Peyer's patch (tissue), 4 donors: ENCODE data around the gene POU6F2. TPM values are rescaled to one million over a fixed set of nuclear protein-coding genes. Genes with fewer than 3 reads are reported as not detected.

ENCODE experiments used
- DNase-seq, 3 donors: peaks; one replicate each; pipeline ENCODE4 v3.0.0-alpha.2; 2017 to 2019
- H3K27ac ChIP-seq, 4 donors: fragments of 200-600 bp; sonication (generic); one replicate each; pipeline ENCODE4 v1.5.1; 2016 to 2019
- H3K27me3 ChIP-seq, 2 donors: fragments of 200-600 bp; sonication (generic); one replicate each; pipeline ENCODE4 v1.5.1; 2019
- H3K36me3 ChIP-seq, 3 donors: fragments of 200-600 bp; sonication (generic); one replicate each; pipeline ENCODE4 v1.5.1; 2016 to 2019
- H3K4me1 ChIP-seq, 4 donors: fragments of 200-600 bp; sonication (generic); one replicate each; pipeline ENCODE4 v1.5.1; 2016 to 2019
- H3K4me3 ChIP-seq, 4 donors: fragments of 200-600 bp; sonication (generic); 1 replicate in 3 of 4; 2 replicates in 1 of 4; pipeline ENCODE4 v1.5.1; 2016 to 2019; ENCODE audit warnings: mild to moderate bottlenecking in 1 of 4
- H3K9me3 ChIP-seq, 4 donors: fragments of 200-600 bp; sonication (generic); one replicate each; pipeline ENCODE4 v1.5.1; 2016 to 2019; ENCODE audit warnings: mild to moderate bottlenecking in 1 of 4
- CTCF ChIP-seq, 6 experiments: fragments of 450-650 bp in 4 of 6; fragments of 200-600 bp in 2 of 6; sonication (generic) in 1 of 6; IDR thresholded peaks; one replicate each; pipeline ENCODE4 v1.5.1; 2017 to 2019; ENCODE audit warnings: antibody characterized with exemption in 6 of 6, mild to moderate bottlenecking in 3 of 6, moderate library complexity in 1 of 6
- POLR2A ChIP-seq, 2 donors: fragments of 450-650 bp; IDR thresholded peaks; one replicate each; pipeline ENCODE4 v1.5.1; 2017; ENCODE audit warnings: antibody characterized with exemption in 2 of 2, mild to moderate bottlenecking in 2 of 2, moderate library complexity in 2 of 2
- total RNA-seq, 4 donors: library from RNA; depleted of rRNA; stranded (reverse); fragments of >200 nt; gene quantifications; one replicate each; pipeline ENCODE4 v1.1.0, GENCODE V29; 2016

The POU6F2 gene
- total RNA-seq, 4 donors from 2014 or later = 0.80 to 1.3 (median 1.2) TPM; not detected in 1

- Histone ChIP-seq H3K9me3 (no peaks in the 10 kb centered on the region), H3K27ac (no peak overlapping the region), H3K27me3 (no peaks in the 10 kb centered on the region), H3K4me1 (no peaks in the 10 kb centered on the region), H3K4me3 (no peak overlapping the region), H3K36me3 (no peaks in the 10 kb centered on the region)
- no peak for DNase-seq
- TF ChIP-seq POLR2A (IDR thresholded peaks at IDR 0.05) (no peak), CTCF (IDR thresholded peaks at IDR 0.05) (no peak)
Measured at GRCh38 chr7:39428221-39428620, 450.5 kb downstream of the POU6F2 start.

GRCh38 chr7:39429421-39429820 lies 451.7 kb downstream of the POU6F2 start:
- Histone ChIP-seq H3K27me3 (no peaks in the 10 kb centered on the region), H3K4me1 (no peaks in the 10 kb centered on the region), H3K9me3 (no peaks in the 10 kb centered on the region), H3K27ac (no peak overlapping the region), H3K36me3 (no peaks in the 10 kb centered on the region), H3K4me3 (no peak overlapping the region)
- no peak for TF ChIP-seq POLR2A (IDR thresholded peaks at IDR 0.05)
- no peak for TF ChIP-seq CTCF (IDR thresholded peaks at IDR 0.05)
- no peak for DNase-seq

- Histone ChIP-seq H3K9me3 (no peaks in the 10 kb centered on the region), H3K4me3 (no peak overlapping the region), H3K36me3 (no peaks in the 10 kb centered on the region), H3K27me3 (no peaks in the 10 kb centered on the region), H3K4me1 (no peaks in the 10 kb centered on the region), H3K27ac (no peak overlapping the region)
- TF ChIP-seq CTCF (IDR thresholded peaks at IDR 0.05) = no peak
- TF ChIP-seq POLR2A (IDR thresholded peaks at IDR 0.05) = no peak
- DNase-seq = no peak
Measured at GRCh38 chr7:39430441-39430840, 452.7 kb downstream of the POU6F2 start.

- Histone ChIP-seq H3K27me3 (no peaks in the 10 kb centered on the region), H3K4me3 (no peak overlapping the region), H3K9me3 (no peaks in the 10 kb centered on the region), H3K4me1 (no peaks in the 10 kb centered on the region), H3K36me3 (no peaks in the 10 kb centered on the region), H3K27ac (no peak overlapping the region)
- DNase-seq = no peak
- no peak for TF ChIP-seq CTCF (IDR thresholded peaks at IDR 0.05)
- TF ChIP-seq POLR2A (IDR thresholded peaks at IDR 0.05) = no peak
Measured at GRCh38 chr7:39430909-39431641, 453.4 kb downstream of the POU6F2 start.

GRCh38 chr7:39432368-39432767 lies 454.7 kb downstream of the POU6F2 start:
- TF ChIP-seq CTCF (IDR thresholded peaks at IDR 0.05) (no peak), POLR2A (IDR thresholded peaks at IDR 0.05) (no peak)
- no peak for DNase-seq
- no peak overlapping the region for H3K4me3 ChIP-seq
- H3K36me3 ChIP-seq = no peaks in the 10 kb centered on the region
- no peaks in the 10 kb centered on the region for H3K27me3 ChIP-seq
- no peaks in the 10 kb centered on the region for H3K9me3 ChIP-seq
- no peaks in the 10 kb centered on the region for H3K4me1 ChIP-seq
- H3K27ac ChIP-seq = no peak overlapping the region
